HEK293T (cell line): Measurements from ENCODE around the gene PGM1.

Experiments used
- ARNT ChIP-seq: fragments of 450-650 bp; IDR thresholded peaks from 2 replicates; pipeline ENCODE4 v1.6.1; 2017; ENCODE audit warnings: mild to moderate bottlenecking
- BHLHE40 ChIP-seq: fragments of 450-650 bp; IDR thresholded peaks from 2 replicates; pipeline ENCODE4 v1.6.1; 2016; ENCODE audit warnings: mild to moderate bottlenecking, moderate library complexity, borderline replicate concordance
- ELF4 ChIP-seq: fragments of 450-650 bp; IDR thresholded peaks from 2 replicates; pipeline ENCODE4 v1.6.1; 2017; ENCODE audit warnings: antibody characterized with exemption
- FOXA1 ChIP-seq: fragments of 450-650 bp; IDR thresholded peaks from 2 replicates; pipeline ENCODE4 v1.6.1; 2016; ENCODE audit warnings: mild to moderate bottlenecking
- FOXK2 ChIP-seq: fragments of 450-650 bp; IDR thresholded peaks from 2 replicates; pipeline ENCODE4 v1.6.1; 2016; ENCODE audit warnings: mild to moderate bottlenecking
- FOXM1 ChIP-seq: fragments of 450-650 bp; IDR thresholded peaks from 2 replicates; pipeline ENCODE4 v1.6.1; 2017; ENCODE audit warnings: mild to moderate bottlenecking, borderline replicate concordance
- HDGF ChIP-seq: fragments of 450-650 bp; IDR thresholded peaks from 2 replicates; pipeline ENCODE4 v1.6.1; 2017; ENCODE audit warnings: antibody characterized with exemption, borderline replicate concordance
- LEF1 ChIP-seq: fragments of 450-650 bp; IDR thresholded peaks from 2 replicates; pipeline ENCODE4 v1.6.1; 2017; ENCODE audit warnings: mild to moderate bottlenecking, borderline replicate concordance
- NFRKB ChIP-seq: fragments of 450-650 bp; IDR thresholded peaks from 2 replicates; pipeline ENCODE4 v1.6.1; 2016; ENCODE audit warnings: mild to moderate bottlenecking, moderate library complexity
- PKNOX1 ChIP-seq: fragments of 450-650 bp; IDR thresholded peaks from 2 replicates; pipeline ENCODE4 v1.6.1; 2016
- SP1 ChIP-seq: fragments of 450-650 bp; IDR thresholded peaks from 2 replicates; pipeline ENCODE4 v1.6.1; 2017
- SUZ12 ChIP-seq: fragments of 450-650 bp; IDR thresholded peaks from 2 replicates; pipeline ENCODE4 v1.6.1; 2016; ENCODE audit warnings: mild to moderate bottlenecking
- TARDBP ChIP-seq: fragments of 450-650 bp; IDR thresholded peaks from 2 replicates; pipeline ENCODE4 v1.6.1; 2016
- ZNF384 ChIP-seq: fragments of 450-650 bp; IDR thresholded peaks from 2 replicates; pipeline ENCODE4 v1.6.1; 2016

GRCh38 chr1:63641615-63642014 is 48.4 kb downstream of the PGM1 start:
- TF ChIP-seq ELF4, result no peak
- TF ChIP-seq LEF1, result no peak
- no peak for TF ChIP-seq FOXA1
- TF ChIP-seq SUZ12, result no peak
- no peak for TF ChIP-seq FOXK2
- TF ChIP-seq FOXM1, result no peak
- TF ChIP-seq NFRKB, result no peak
- TF ChIP-seq BHLHE40, result no peak
- TF ChIP-seq SP1, result no peak
- no peak for TF ChIP-seq ARNT
- no peak for TF ChIP-seq HDGF
- no peak for TF ChIP-seq PKNOX1
- no peak for TF ChIP-seq TARDBP
- TF ChIP-seq ZNF384, result no peak
